Measurements from ENCODE around the gene FOXK1.

The FOXK1 gene

DNA sequence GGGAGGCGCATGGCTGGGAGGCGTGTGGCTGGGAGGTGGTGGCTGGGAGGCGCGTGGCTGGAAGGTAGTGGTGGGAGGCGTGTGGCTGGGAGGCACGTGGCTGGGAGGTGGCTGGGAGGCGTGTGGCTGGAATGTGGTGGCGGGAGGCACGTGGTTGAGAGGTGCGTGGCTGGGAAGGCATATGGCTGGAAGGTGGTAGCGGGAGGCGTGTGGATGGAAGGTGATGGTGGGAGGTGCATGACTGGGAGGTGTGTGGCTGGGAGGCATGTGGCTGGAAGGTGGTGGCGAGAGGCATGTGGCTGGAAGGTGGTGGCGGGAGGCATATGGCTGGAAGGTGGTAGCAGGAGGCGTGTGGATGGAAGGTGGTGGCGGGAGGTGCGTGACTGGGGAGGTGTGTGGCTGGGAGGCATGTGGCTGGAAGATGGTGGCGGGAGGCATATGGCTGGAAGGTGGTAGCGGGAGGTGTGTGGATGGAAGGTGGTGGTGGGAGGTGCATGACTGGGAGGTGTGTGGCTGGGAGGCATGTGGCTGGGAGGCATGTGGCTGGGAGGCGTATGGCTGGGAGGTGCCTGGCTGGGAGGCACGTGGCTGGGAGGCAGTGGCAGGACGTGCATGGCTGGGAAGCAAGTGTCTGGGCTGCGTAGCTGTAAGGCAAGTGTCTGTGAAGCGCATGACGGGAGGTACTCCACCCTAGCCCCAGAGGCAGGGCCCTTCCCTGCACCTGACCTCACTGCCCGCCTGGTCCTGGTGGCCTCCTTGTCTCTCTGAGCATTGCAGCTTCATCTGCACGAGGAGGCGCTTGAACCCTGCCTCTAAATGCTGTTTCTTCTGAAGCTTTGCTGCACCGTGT lies 35.1 kb downstream of the FOXK1 start:
- in situ Hi-C loops (cut with MboI; ENCODE audit: low sequenced_read_pairs), result no loop called here

DNA sequence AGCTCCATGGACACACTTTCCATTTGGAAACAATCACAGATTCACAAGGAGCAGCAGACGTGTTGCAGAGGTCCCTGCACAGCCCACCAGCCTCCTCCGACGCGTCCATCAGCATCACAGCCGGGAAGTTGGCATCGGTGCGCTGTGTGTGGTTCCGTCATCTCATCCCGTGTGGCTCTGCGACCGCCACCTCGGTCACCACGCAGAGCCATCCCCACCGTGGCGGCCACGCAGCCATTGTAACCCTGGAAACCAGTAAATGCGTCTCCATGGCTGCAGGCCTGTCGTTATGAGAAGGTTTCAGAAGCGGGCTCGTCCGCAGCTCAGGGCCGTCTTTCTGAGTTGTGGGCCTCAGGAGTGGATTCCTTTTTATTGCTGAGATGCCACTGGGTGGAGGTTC lies 36.0 kb downstream of the FOXK1 start:
- in situ Hi-C loops (cut with MboI; ENCODE audit: low sequenced_read_pairs), result no loop called here

DNA sequence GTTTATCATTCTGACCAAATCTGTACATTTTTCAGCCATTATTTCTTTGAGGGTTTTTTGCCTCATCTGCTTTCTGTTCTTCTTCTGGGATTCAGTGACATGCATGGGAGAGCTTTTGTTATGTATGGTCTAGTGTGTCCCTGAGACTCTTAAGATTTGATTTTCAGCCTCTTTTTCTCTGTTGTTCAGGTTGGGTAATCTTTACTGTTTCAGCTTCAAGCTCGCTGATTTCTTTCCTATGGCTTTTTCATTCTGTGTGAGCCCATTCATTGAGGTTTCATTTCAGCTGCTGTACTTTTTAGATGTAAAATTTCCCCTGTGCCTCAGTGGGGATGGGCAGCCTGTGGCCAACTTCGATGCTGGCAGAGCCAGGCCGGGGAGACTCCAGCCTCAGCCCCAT lies 38.1 kb downstream of the FOXK1 start:
- in situ Hi-C loops (cut with MboI; ENCODE audit: low sequenced_read_pairs), result no loop called here

DNA sequence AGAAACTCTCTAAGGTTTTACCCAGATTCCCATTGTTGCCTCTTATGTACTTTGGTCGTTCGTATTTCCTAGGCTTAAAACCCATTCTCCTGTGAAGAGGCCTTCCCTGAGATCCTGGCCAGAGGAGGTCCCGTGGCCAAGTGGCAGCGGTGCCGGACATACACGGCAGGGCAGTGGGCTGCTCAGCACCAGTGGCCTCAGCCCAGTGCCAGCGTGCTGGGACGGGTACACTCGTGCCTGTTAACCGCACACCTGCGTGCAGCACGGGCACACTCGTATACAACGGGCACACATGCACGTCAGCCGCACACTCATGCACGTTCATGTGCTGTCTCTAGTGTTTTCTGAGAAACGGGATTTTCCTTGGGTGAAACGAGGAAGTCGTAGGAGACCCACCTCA lies 40.2 kb downstream of the FOXK1 start:
- in situ Hi-C loops (cut with MboI; ENCODE audit: low sequenced_read_pairs), result no loop called here

DNA sequence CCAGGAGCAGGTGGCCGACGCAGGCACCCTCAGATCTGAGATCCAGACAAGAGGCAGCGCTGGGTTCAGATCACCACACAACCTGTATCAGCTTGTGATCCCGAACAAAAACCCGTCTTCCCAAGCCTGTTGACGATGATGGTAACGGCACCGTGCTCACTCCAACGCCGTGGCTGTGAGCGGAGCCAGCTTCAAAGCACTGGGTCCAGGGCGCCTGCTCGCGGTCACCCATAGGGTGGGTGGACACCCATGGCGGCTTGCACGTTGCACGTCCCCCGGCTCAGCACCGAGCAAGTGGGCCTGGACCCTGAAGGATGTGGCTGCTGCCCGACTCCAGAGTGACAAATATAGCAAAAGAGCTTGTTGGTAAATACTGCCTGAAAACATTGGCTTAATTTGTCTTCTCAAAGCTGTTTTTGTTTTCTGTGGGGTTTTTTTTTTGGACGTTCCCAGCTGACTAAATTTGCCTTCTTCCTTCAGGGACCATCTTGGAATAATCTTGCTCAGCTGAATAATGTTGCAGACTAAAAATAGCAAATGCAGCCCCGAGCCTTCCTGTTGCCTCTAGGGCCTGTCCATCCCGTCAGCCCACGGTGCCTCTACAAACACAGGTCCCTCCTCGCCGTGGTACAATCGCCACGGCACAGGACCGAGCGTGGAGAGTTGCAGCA lies 41.0 kb downstream of the FOXK1 start:
- in situ Hi-C loops (cut with MboI; ENCODE audit: low sequenced_read_pairs), result no loop called here

DNA sequence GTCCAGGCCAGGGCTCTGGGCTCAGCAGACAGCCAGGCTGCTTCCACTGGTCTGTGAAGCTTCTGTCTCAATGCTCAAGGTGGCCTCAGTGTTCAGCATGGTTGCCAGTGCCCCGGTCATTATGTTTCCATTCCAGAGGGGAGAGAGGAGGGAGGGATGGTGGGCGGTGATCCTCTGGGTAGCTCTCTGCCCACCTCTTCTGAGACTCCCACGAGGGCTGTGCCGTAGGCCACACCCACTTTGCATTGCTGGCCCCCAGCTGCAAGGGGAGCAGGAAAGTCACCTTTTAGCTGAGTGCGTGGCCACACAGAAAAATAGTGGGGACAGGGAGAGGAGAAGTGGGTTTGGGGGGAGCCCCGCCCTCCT lies 42.5 kb downstream of the FOXK1 start:
- in situ Hi-C loops (cut with MboI; ENCODE audit: low sequenced_read_pairs), result no loop called here

DNA sequence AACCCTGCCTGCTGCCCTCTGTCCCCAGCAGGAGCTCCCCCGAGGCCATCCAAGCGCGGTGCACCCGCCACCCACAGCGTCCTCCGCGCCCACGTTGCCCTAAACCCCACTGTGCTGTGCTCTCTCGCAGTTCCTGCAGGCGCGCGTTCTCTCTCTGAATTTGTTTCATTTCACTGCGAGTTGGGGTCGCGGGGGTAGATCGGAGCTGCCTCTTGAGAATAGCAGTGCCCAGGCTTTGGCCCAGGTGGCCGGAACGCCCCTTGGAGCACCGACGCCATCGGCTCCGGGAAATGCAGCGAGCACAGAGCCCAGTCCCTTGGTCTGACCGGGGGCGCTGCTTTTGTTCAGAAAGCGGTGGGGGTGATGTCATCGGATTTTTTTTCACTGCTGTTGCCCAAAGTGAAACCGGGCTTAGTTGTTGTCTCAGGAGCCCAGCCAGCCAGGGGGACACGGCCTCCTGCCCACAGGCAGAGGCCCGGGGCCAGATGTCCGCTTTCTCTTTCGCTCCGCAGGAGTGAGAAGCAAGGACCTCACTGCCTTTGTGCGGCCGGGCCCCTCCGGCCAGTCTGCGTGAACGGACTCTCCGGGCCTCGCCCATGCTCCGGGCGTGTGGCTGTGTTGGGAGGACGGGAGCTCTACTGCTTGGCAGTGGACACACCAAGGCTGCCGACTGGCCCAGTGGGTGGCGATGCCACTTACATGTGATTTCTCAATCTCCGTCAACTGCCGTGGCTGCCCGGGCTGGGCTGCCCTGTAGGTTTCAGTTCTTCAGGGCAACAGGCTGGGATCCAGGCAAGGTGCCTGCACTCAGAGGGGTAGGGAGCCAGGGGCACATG lies 43.1 kb downstream of the FOXK1 start:
- in situ Hi-C loops (cut with MboI; ENCODE audit: low sequenced_read_pairs), result no loop called here

DNA sequence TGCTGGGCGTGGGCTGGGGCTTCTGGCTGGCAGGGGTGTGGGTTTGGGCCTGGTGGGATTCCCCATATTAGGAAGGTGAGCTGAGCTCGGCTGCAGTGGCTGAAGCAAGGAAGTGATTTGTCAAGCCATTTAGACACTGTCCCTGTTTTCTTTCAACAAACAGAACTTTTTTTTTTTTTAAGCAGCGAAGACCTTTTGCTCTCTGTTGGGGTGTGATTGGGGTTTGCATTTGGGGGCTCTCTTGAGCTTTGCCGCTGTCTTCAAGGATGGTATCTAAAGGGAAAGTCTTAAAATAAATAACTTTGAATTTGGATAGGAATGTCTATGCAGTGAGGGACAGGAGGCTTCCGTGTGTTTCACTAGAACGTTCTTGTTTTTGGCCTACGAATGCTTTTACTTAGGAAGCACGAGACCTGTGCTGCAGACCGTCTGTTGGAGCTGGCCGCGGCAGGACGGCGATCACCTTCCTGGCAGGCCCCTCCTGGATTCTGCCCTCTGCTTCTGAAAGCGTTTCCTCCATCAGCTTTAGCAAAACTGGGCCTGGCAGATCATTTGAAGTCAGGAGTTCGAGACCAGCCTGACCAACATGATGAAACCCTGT lies 43.9 kb downstream of the FOXK1 start:
- in situ Hi-C loops (cut with MboI; ENCODE audit: low sequenced_read_pairs), result no loop called here

DNA sequence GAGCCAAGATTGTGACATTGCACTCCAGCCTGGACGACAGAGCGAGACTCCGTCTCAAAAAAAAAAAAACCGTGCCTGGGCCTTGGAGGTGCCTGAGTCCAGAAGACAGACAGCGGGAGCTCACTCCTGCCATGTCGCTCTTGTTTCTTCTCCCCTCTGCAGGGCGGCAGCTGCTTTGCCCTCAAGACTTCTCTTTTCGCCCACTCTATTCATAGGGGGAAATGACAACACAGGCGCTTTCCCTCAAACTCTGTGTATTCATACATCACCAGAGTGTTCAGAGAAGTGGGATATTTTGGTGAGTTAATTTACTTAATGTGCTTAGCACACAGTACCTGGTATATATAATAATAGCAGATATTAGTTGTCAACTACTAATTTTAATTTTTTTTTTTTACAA lies 44.5 kb downstream of the FOXK1 start:
- in situ Hi-C loops (cut with MboI; ENCODE audit: low sequenced_read_pairs), result no loop called here

DNA sequence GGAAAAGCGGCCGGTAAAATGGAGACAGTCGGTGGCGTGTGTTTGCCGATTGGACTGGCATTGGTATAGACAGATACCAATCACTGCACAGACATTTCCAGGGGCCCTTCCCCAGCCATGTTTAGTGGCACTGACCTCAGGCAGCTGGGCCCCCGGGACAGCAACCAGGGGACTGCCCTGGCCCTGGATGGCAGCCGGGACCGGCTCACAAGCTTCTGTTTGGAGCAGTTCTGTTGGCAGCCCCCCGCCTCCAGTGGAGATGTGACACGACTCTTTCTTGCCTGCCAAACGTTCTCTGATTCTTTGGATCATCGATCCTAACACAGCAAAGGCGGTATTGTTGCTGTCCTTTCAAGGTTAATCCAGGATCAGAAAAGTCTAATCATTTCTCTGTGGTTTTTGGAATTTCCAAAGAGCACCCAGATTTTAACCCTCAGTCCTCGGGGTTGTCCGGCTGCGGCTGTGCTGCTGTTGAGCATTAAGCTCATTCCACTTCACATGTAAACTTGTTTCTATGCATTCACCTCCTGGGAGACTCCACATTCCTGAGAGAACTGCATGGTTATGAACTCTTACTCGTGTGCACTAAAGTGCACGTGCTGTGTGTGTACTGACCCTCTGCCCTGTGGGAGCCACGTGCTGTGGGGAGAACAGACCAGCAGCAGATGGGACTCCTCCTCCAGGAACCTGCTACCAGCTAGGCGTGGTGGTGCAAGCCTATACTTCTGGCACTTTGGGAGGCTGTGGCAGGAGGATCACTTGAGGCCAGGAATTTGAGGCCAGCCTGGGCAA lies 46.0 kb downstream of the FOXK1 start:
- in situ Hi-C loops (cut with MboI; ENCODE audit: low sequenced_read_pairs), result no loop called here

DNA sequence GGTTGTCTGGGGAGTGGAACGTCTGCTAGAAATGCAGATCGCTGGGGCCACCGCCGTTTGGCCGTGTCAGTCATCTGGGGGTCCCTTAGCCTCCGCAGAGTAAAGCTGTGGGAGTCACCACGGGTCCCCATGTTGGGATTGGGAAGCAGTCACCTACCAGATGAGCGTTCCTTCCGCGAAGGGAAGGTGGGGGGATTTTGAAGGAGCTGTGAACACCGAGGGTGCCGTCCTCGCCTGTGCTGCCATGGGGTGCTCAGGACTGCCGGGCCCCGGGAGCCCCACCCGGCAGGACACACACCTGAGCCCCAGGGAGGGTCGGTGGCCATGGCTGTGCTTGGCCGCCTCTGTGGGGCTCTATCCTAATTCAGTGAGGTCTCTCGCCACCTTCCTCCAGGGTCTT lies 47.2 kb downstream of the FOXK1 start:
- in situ Hi-C loops (cut with MboI; ENCODE audit: low sequenced_read_pairs), result no loop called here

DNA sequence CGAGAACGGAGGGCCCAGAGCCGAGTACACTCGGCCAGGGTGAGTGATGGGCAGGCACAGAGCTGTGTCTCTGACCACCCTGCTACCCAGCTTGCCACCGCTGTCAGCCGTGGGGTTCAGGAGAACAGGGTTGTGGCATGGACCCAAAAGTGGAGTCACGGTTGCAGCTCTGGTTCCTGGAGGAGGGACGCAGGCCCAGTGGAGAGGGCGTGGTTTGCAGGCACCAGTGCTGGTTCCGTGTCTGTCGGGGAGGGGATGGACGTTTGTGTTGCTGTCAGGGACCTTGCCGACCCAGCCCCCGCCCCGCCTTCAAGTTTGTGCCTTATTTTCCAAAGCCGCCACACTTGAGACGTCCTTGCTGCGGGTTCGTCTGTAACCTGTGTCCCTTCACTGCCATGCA lies 48.2 kb downstream of the FOXK1 start:
- in situ Hi-C loops (cut with MboI; ENCODE audit: low sequenced_read_pairs), result no loop called here

DNA sequence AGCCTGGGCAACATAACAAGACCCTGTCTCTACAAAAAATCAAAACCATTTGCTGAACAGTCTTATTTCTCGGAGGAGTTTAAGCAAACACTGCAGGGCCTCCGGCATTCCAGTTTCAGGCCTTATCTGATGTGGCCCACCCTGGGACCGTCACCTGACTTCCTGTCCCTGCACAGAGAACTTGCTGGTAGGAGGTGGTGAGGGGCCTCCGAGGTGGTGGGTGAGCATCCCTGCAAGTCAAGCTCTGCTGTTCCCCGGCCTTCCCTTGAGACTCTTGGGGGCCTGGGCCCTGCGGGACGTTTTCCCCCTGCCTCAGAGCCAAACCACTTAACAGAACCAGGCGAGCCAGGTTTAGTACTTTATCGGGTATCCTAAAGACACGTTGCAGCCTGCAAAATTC lies 48.9 kb downstream of the FOXK1 start:
- in situ Hi-C loops (cut with MboI; ENCODE audit: low sequenced_read_pairs), result no loop called here

DNA sequence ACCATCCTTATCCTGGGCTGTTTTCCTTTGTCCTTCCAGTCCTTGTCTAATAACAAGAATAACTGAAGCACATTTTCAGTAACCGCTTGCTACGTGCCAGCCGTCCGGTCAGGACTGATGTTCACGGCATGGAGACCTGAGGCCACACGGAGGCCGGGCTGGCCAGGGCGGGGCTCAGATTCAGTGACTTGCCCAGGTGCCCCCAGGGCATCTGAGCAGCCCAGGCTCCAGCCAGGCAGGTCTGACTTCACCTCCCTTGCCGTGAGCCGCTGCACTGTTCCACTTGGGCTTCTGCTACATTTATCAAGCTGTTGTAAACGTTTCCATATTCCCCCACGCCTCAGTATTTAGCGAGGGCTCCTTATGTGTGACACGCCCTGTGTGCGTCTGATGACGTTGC lies 49.7 kb downstream of the FOXK1 start:
- in situ Hi-C loops (cut with MboI; ENCODE audit: low sequenced_read_pairs), result no loop called here

DNA sequence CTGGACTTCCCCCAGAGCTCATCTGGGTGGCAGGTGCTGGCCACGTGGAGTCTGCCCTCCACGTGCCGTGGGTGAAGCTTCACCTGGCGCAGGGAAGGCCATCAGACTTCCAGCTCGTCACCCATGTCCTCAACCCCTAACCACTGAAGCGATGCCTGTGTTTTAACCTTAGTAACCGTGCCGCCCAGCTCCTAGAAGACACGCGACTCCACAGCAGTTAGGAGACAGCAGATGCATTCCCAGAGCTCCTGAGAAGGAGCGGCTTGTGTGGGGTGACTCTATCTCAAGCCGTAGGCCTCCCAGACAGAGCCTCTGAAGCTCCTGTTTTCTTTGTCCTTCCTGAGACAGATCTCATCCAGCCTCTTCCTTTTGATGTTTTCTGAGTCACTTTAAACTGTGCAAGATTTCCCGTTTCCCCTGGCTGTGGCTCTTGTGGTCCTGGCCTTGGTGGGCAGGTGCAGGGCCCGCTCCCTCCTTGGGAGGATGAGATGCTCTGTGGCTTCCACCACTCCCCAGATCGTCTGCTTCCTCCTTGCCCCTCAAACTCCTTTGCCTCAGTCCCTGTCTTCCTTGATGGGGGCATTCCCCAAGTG lies 51.9 kb downstream of the FOXK1 start:
- in situ Hi-C loops (cut with MboI; ENCODE audit: low sequenced_read_pairs), result no loop called here

DNA sequence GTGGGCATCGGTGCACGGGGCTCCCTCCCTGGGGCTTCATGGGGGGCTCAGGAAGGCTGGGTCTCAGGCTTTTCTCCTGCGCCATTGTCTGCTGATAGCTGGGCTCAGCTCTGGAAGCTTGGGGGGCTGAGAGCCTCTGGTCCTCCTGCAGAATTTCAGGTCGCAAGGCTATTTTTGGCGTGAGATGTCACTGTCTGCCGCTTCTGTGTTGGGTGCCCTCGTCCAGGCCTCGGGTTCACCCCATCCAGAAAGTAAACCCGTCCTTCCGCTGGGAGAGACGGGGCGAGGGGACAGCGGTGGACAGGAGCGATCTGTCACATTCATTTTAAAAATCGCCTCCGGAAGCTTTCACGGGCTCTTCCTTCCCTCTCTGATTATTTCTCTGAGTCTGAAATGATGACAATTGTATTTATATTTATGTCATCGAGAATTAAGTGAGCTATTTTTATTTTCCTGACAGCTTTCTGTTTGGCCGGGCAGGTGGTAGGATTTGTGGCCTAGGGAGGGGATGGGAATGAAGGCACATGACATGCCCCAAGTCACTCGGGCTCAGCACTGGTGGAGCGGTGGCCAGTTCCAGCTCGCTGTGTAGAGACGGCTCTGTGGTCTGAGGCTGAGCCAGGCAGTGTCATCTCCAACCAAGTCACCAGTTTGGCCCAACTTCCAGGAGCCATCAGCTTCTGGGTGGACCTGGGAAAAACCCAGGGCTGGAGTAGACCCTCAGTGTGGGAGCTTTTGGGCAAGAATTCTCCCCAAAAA lies 52.7 kb downstream of the FOXK1 start:
- in situ Hi-C loops (cut with MboI; ENCODE audit: low sequenced_read_pairs), result no loop called here

DNA sequence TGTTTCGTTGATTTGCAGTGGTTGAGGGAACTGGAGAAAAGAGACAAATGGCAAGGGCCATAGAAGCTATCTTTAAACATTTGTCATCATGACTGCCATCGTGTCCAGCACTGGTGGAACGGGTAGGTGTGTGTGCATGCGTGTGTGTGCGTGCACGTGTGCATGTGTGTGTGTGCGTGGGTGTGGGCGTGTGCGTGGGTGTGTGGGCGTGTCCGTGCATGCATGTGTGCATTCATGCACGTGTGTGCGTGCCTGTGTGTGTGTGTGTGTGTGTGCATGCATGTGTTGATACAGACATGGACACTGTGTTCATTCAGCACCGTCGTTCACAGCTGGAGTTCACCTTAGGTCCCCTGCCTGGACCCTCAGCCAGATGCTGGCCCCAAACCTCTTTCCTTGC lies 55.2 kb downstream of the FOXK1 start:
- in situ Hi-C loops (cut with MboI; ENCODE audit: low sequenced_read_pairs), result no loop called here

DNA sequence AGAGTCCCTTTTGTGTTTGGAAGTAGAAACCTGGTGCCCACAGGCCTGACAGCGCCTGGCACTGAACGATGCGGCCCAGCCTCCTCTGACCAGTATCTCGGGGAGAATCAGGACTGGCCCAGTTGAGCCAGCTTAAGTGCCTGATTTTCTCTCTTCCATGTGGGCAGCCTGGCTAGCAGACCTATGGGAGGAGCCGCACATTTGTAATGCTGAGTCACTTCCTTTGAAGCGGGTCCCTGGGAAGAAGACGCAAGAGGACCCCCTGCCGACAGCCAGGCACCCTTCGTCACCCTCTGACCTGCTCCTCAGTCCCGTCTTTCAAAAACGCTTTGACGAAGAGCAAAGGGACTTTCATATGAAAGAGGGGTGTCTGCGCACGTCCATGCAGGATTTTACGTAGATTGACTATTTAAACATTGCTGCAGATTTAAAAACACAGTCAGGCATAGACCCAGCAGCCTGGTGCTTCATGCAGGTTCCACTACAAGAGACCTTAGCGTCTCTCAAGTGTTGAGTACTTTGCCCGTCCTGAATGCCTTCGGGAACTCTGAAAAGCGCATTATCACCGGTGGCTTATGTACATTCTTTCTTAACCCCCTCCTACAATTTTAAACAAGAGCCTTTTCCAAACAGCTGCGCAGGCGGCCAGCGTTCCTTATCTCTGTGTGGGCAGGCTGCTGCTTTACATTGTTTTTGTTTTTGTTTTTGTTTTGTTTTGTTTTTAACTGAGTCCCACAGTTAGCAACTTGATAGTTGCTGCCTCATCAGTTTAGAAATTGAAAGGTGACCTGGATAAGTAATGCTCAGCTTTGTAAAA lies 56.8 kb downstream of the FOXK1 start:
- in situ Hi-C loops (cut with MboI; ENCODE audit: low sequenced_read_pairs), result no loop called here
